ENCODE measurements around the gene SLC66A1.

Gene SLC66A1

DNA sequence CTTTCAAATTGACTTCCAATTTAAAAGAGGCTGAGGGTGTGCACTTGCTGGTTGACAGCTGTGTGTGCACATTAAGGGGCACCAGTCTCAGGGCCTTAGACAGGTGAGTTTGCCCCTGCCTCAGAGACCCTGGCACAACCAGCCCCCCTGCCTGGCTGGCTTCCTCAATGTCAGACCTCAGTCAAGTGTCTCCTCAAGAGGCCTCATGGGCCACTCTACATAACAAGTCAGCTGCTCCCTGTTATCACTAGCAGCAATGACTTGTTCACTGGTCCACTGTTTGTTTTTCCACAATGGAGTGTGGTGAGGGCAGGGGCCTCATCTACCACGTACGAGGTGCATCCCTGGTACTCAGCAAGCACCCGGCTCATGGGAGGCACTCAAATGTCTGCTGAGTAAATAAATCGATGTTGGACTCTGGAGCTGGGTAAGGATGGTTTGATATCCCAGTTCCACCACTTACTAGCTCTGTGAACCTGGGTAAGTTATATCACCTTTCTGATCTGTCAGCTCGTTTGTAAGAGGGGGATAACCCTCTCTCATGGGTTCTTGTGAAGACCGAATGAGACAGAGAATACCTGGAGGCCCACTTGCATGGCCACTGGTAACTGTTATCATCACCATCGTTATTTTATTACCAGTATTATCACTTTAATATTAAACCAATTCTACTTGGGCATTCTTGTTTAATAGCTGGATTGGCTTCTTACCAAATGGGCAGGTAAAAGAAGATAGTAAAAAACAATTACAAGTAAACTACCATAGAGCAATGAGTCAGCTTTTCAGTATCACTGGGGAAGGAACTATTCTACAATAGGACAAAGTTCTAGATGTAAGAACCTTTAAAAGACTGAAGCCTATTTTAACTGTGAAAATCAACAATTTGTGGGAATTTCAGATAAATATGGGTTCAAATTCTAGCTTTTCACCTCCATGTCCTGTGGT lies 64.6 kb downstream of the SLC66A1 start:
- no peak for DNase-seq (ENCODE audit: low read depth, low spot score)

GRCh38 chr1:19377812-19378718 lies 65.9 kb downstream of the SLC66A1 start:
- no peak for DNase-seq (ENCODE audit: low read depth, low spot score)

Measured in astrocyte of the hippocampus (primary cell).